ENCODE measurements around the gene ZBED4.

GRCh38 chr22:49879871-49880270 lies 26.2 kb downstream of the ZBED4 start:
- no peak for TF ChIP-seq CTCF (CRISPR knock-in tag; IDR thresholded peaks at IDR 0.05)
- no peak for TF ChIP-seq RFX5 (IDR thresholded peaks at IDR 0.05; ENCODE audit: low read depth, low read length)
- no peak for TF ChIP-seq HNF4A (CRISPR knock-in tag; IDR thresholded peaks at IDR 0.05)
- TF ChIP-seq E2F1 (CRISPR knock-in tag; IDR thresholded peaks at IDR 0.05): no peak
- no peak for TF ChIP-seq MTF1 (CRISPR knock-in tag; IDR thresholded peaks at IDR 0.05)
- TF ChIP-seq ZNF777 (CRISPR knock-in tag; IDR thresholded peaks at IDR 0.05): no peak
- no peak for TF ChIP-seq ZNF773 (CRISPR knock-in tag; IDR thresholded peaks at IDR 0.05; ENCODE audit: borderline replicate concordance)
- no peak for TF ChIP-seq RFX1 (IDR thresholded peaks at IDR 0.05)
- TF ChIP-seq NFRKB (IDR thresholded peaks at IDR 0.05): no peak
- no peak for TF ChIP-seq MAX (IDR thresholded peaks at IDR 0.05)
- TF ChIP-seq POLR2AphosphoS5 (IDR thresholded peaks at IDR 0.05; ENCODE audit: low read depth, low read length): no peak
- no peak for TF ChIP-seq NFYB (CRISPR knock-in tag; IDR thresholded peaks at IDR 0.05)
- no peak for TF ChIP-seq SRF (IDR thresholded peaks at IDR 0.05; ENCODE audit: low read depth, low read length)
- TF ChIP-seq MAFF (IDR thresholded peaks at IDR 0.05; ENCODE audit: low read depth, low read length): no peak

Measured in HepG2 (cell line).